Caco-2 (cell line): ENCODE measurements around the gene CAPN11. TPM values are rescaled to one million over a fixed set of nuclear protein-coding genes. Genes with fewer than 3 reads are reported as not detected.
"Not testable (repeated sequence)": the region's sequence is repeated elsewhere in the genome, so short reads cannot be mapped to it uniquely, and the experiment has no call there.

Experiments used
- BruUV-seq: library from RNA; stranded (reverse); fragments of 400-500 nt; replicated peaks from 2 replicates; lab custom pipeline; 2021; lab: Mats Ljungman, UMichigan
- CTCF ChIA-PET: fragments of 300-600 bp; sonication (Branson Sonifier 250); formaldehyde crosslinking; loops from one replicate; lab custom pipeline; 2022; ENCODE audit warnings: antibody characterized with exemption; lab: Charles Lee
- POLR2A ChIA-PET: fragments of 300-600 bp; sonication (Branson Sonifier 250); formaldehyde crosslinking; loops from one replicate; lab custom pipeline; 2022; ENCODE audit warnings: antibody characterized with exemption; lab: Charles Lee
- DNase-seq, 2 experiments: peaks; one replicate each; pipeline versions ENCODE4 v3.0.0 to v3.0.0-alpha.2; 2020 to 2022
- H3K27me3 ChIP-seq: replicated peaks from 2 replicates; pipeline ENCODE4 v1.6.0; 2011; ENCODE audit warnings: low read length; ENCODE audit not compliant: control insufficient read depth, insufficient read depth
- H3K36me3 ChIP-seq: 2 replicates; pipeline ENCODE4 v1.5.1; 2011; ENCODE audit warnings: low read length; ENCODE audit not compliant: control insufficient read depth, insufficient read depth
- H3K4me1 ChIP-seq: fragments of 250-450 bp; sonication (Bioruptor Pico); 2 replicates; pipeline ENCODE4 v1.5.1; 2020; ENCODE audit warnings: mild to moderate bottlenecking
- H3K4me3 ChIP-seq: 2 replicates; pipeline ENCODE4 v1.5.1; 2011; ENCODE audit warnings: low read depth, mild to moderate bottlenecking, control low read depth, low read length
- H3K9me3 ChIP-seq: fragments of 250-450 bp; sonication (Bioruptor Pico); 2 replicates; pipeline ENCODE4 v1.5.1; 2020; ENCODE audit warnings: mild to moderate bottlenecking, moderate library complexity
- H3K27ac Mint-ChIP-seq: one replicate; pipeline ENCODE4 v1.8.0; 2022; ENCODE audit warnings: mixed read lengths; ENCODE audit not compliant: unreplicated experiment
- H3K27me3 Mint-ChIP-seq: one replicate; pipeline ENCODE4 v1.8.0; 2022; ENCODE audit warnings: mixed read lengths; ENCODE audit not compliant: insufficient read depth, unreplicated experiment
- H3K36me3 Mint-ChIP-seq: one replicate; pipeline ENCODE4 v1.8.0; 2022; ENCODE audit warnings: mild to moderate bottlenecking, mixed read lengths; ENCODE audit not compliant: insufficient read depth, unreplicated experiment
- H3K4me1 Mint-ChIP-seq: one replicate; pipeline ENCODE4 v1.8.0; 2022; ENCODE audit warnings: low read depth, mixed read lengths; ENCODE audit not compliant: unreplicated experiment
- H3K4me3 Mint-ChIP-seq: one replicate; pipeline ENCODE4 v1.8.0; 2022; ENCODE audit warnings: mild to moderate bottlenecking, moderate library complexity, mixed read lengths; ENCODE audit not compliant: unreplicated experiment
- H3K9me3 Mint-ChIP-seq: one replicate; pipeline ENCODE4 v1.8.0; 2022; ENCODE audit warnings: mixed read lengths; ENCODE audit not compliant: unreplicated experiment
- intact Hi-C: fragments of 100-400 bp; cut with micrococcal nuclease; formaldehyde crosslinking; loops from one replicate; pipeline ENCODE4 v1.10.0; 2022; ENCODE audit not compliant: unreplicated experiment
- total RNA-seq: library from RNA; stranded (reverse); gene quantifications from 2 replicates; pipeline ENCODE4 v1.2.3, GENCODE V29; 2022
- TF ChIP-seq, protein P1 (sequence below), 2 experiments: fragments of 200-600 bp in 1 of 2; IDR thresholded peaks; 1 replicate in 1 of 2; 2 replicates in 1 of 2; pipeline versions ENCODE4 v1.5.1 to v1.8.0; 2011 to 2022; ENCODE audit warnings: antibody characterized with exemption in 1 of 2, control low read depth in 1 of 2, inconsistent platforms in 1 of 2, low read depth in 1 of 2, low read length in 1 of 2, mild to moderate bottlenecking in 1 of 2, moderate library complexity in 1 of 2; ENCODE audit not compliant: insufficient read depth in 1 of 2, severe bottlenecking in 1 of 2, unreplicated experiment in 1 of 2

Gene CAPN11
- total RNA-seq, 1 experiment from 2014 or later = not detected

DNA sequence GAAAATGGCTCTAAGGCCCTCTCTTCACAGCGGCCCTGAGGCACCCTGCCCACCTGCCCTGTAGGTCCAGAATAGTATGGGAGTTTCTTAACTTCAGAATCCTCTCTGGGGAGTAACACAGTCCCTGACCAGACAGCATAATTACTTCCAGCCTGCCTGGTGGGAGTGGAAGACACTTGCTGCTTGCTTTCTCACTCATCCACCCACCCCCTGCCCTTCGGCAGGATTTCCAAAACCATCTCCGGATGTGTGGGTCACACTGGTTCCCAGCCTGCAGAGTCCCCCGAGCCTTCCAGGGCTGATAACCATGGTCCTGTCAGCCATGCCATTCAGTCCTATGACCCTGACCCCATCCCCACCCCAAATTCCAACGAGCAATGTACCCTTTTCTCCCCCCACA lies 70.2 kb downstream of the CAPN11 start:
- H3K36me3 ChIP-seq = no peaks in the 10 kb centered on the region
- Mint-ChIP-seq H3K27me3 (no peaks in the 10 kb centered on the region), H3K9me3 (no peaks in the 10 kb centered on the region), H3K36me3 (peaks cover 11% of the 10 kb centered on the region), H3K4me3 (no peak overlapping the region), H3K4me1 (peaks cover 9% of the 10 kb centered on the region), H3K27ac (no peak overlapping the region)
- H3K4me1 ChIP-seq = peaks cover 33% of the 10 kb centered on the region
- BruUV-seq = no TSS peak
- H3K4me3 ChIP-seq = no peak overlapping the region
- CTCF ChIA-PET = no interaction called here
- TF ChIP-seq, protein P1, sequence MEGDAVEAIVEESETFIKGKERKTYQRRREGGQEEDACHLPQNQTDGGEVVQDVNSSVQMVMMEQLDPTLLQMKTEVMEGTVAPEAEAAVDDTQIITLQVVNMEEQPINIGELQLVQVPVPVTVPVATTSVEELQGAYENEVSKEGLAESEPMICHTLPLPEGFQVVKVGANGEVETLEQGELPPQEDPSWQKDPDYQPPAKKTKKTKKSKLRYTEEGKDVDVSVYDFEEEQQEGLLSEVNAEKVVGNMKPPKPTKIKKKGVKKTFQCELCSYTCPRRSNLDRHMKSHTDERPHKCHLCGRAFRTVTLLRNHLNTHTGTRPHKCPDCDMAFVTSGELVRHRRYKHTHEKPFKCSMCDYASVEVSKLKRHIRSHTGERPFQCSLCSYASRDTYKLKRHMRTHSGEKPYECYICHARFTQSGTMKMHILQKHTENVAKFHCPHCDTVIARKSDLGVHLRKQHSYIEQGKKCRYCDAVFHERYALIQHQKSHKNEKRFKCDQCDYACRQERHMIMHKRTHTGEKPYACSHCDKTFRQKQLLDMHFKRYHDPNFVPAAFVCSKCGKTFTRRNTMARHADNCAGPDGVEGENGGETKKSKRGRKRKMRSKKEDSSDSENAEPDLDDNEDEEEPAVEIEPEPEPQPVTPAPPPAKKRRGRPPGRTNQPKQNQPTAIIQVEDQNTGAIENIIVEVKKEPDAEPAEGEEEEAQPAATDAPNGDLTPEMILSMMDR (IDR thresholded peaks at IDR 0.05; ENCODE audit: insufficient read depth in 1 of 2, low read depth in 1 of 2, low read length in 1 of 2, severe bottlenecking in 1 of 2, unreplicated experiment in 1 of 2) = no peak
- intact Hi-C loops = no loop called here
- no peak for DNase-seq
- no peaks in the 10 kb centered on the region for H3K27me3 ChIP-seq
- H3K9me3 ChIP-seq = no peaks in the 10 kb centered on the region
- POLR2A ChIA-PET = no interaction called here

DNA sequence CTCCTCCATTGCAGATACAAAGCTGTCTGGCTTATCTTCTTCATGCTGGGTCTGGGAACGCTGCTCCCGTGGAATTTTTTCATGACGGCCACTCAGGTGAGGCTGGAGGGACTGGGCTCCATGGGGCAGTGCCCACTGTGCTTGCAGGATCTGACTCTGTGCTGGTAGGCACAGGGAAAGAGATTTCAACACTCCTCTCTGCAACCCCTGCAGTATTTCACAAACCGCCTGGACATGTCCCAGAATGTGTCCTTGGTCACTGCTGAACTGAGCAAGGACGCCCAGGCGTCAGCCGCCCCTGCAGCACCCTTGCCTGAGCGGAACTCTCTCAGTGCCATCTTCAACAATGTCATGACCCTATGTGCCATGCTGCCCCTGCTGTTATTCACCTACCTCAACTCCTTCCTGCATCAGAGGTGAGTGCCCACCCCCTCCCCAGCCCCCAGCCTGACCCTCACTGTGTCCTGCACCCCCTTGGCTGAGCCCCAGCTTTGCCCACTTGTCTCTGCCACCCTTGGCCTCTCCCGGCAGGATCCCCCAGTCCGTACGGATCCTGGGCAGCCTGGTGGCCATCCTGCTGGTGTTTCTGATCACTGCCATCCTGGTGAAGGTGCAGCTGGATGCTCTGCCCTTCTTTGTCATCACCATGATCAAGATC lies 70.9 kb downstream of the CAPN11 start:
- Mint-ChIP-seq H3K4me3 (no peak overlapping the region), H3K4me1 (peaks cover 16% of the 10 kb centered on the region), H3K36me3 (peaks cover 11% of the 10 kb centered on the region), H3K27ac (no peak overlapping the region), H3K27me3 (no peaks in the 10 kb centered on the region), H3K9me3 (no peaks in the 10 kb centered on the region)
- H3K4me3 ChIP-seq = no peak overlapping the region
- DNase-seq = no peak
- TF ChIP-seq, protein P1 (IDR thresholded peaks at IDR 0.05; ENCODE audit: insufficient read depth in 1 of 2, low read depth in 1 of 2, low read length in 1 of 2, severe bottlenecking in 1 of 2, unreplicated experiment in 1 of 2) = no peak
- BruUV-seq = no TSS peak
- no peaks in the 10 kb centered on the region for H3K36me3 ChIP-seq
- no peaks in the 10 kb centered on the region for H3K27me3 ChIP-seq
- intact Hi-C loops = no loop called here
- H3K9me3 ChIP-seq = no peaks in the 10 kb centered on the region
- peaks cover 31% of the 10 kb centered on the region for H3K4me1 ChIP-seq
- POLR2A ChIA-PET = no interaction called here
- CTCF ChIA-PET = no interaction called here

DNA sequence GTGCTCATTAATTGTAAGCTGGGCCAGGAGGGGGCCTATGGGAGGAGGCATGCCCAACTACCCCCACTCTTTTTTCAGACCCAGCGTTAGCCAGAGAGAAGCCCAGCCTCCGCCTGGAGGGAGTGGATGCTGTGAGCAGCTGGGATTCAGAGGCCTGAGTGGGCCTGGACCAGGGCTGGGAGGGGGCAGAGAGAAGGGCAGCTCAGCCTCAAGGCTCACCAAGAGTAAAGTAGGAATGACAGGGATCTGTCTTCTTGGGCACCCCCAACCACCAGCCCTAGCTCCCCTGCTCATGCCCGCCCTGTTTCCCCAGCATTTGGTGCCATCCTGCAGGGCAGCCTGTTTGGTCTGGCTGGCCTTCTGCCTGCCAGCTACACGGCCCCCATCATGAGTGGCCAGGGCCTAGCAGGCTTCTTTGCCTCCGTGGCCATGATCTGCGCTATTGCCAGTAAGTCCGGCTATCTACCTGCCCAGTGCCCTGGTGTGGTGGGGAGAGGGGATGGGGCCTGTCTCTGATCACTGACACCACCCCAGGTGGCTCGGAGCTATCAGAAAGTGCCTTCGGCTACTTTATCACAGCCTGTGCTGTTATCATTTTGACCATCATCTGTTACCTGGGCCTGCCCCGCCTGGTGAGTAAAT lies 71.5 kb downstream of the CAPN11 start:
- BruUV-seq = no TSS peak
- ChIA-PET POLR2A (no interaction called here), CTCF (no interaction called here)
- no peaks in the 10 kb centered on the region for H3K36me3 ChIP-seq
- H3K4me1 Mint-ChIP-seq = peaks cover 17% of the 10 kb centered on the region
- H3K9me3 ChIP-seq = no peaks in the 10 kb centered on the region
- H3K27me3 Mint-ChIP-seq = no peaks in the 10 kb centered on the region
- no peak for DNase-seq
- peaks cover 30% of the 10 kb centered on the region for H3K4me1 ChIP-seq
- intact Hi-C loops = no loop called here
- no peak overlapping the region for H3K4me3 Mint-ChIP-seq
- no peaks in the 10 kb centered on the region for H3K27me3 ChIP-seq
- no peaks in the 10 kb centered on the region for H3K9me3 Mint-ChIP-seq
- no peak overlapping the region for H3K27ac Mint-ChIP-seq
- H3K4me3 ChIP-seq = no peak overlapping the region
- TF ChIP-seq, protein P1 (IDR thresholded peaks at IDR 0.05; ENCODE audit: insufficient read depth in 1 of 2, low read depth in 1 of 2, low read length in 1 of 2, severe bottlenecking in 1 of 2, unreplicated experiment in 1 of 2) = no peak
- peaks cover 11% of the 10 kb centered on the region for H3K36me3 Mint-ChIP-seq

DNA sequence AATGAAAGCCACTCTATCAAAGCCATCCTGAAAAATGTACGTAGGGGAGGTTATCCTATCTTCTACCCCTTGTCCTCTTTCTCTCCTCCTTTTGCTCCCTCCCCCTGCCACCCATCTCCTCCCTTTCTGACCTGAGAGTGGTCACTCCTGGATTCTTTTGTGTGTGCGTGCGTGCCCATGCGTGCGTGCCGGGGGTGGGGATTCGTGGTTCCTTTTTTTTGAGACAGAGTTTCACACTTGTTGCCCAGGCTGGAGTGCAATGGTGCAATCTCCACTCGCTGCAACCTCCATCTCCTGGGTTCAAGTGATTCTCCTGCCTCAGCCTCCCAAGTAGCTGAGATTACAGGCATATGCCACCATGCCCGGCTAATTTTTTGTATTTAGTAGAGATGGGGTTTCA lies 72.8 kb downstream of the CAPN11 start:
- not testable (repeated sequence) for BruUV-seq, H3K36me3 ChIP-seq
- H3K4me1 Mint-ChIP-seq = peaks cover 17% of the 10 kb centered on the region

More for the DNA sequence above, 72.8 kb downstream of the CAPN11 start:
- POLR2A ChIA-PET, H3K27me3 Mint-ChIP-seq, H3K4me3 ChIP-seq, DNase-seq, H3K9me3 Mint-ChIP-seq, H3K27me3 ChIP-seq, CTCF ChIA-PET, H3K4me3 Mint-ChIP-seq, intact Hi-C loops, H3K9me3 ChIP-seq: not testable (repeated sequence)
- Mint-ChIP-seq H3K27ac (peak overlapping the region; percentile 37), H3K36me3 (peaks cover 11% of the 10 kb centered on the region)
- peaks cover 17% of the 10 kb centered on the region for H3K4me1 ChIP-seq
